Loucy (cell line): ENCODE measurements around the gene VAPB.

Experiments used
- H2AFZ ChIP-seq: fragments of 200-600 bp; sonication (generic); 2 replicates; pipeline ENCODE4 v1.6.0; 2016; ENCODE audit warnings: antibody characterized with exemption, mild to moderate bottlenecking, low read length, moderate library complexity
- H3F3A ChIP-seq: fragments of 200-600 bp; 2 replicates; pipeline ENCODE4 v1.6.0; 2016; ENCODE audit warnings: antibody characterized with exemption, low read depth, mild to moderate bottlenecking
- H3K27me3 ChIP-seq: fragments of 200-600 bp; sonication (generic); 2 replicates; pipeline ENCODE4 v1.6.1; 2014; ENCODE audit warnings: low read length, mild to moderate bottlenecking; ENCODE audit not compliant: insufficient read depth, poor library complexity, severe bottlenecking
- H3K36me3 ChIP-seq: fragments of 200-600 bp; sonication (generic); 2 replicates; pipeline ENCODE4 v1.6.1; 2016; ENCODE audit warnings: low read length; ENCODE audit not compliant: insufficient read depth
- H3K4me1 ChIP-seq: fragments of 200-600 bp; sonication (generic); 2 replicates; pipeline ENCODE4 v1.5.1; 2014; ENCODE audit warnings: low read length, mild to moderate bottlenecking; ENCODE audit not compliant: insufficient read depth, poor library complexity, severe bottlenecking
- H3K4me2 ChIP-seq: fragments of 200-600 bp; sonication (generic); 2 replicates; pipeline ENCODE4 v1.6.0; 2014; ENCODE audit warnings: antibody characterized with exemption, low read length, low read depth, mild to moderate bottlenecking; ENCODE audit not compliant: poor library complexity, severe bottlenecking
- H3K4me3 ChIP-seq: fragments of 200-600 bp; sonication (generic); 2 replicates; pipeline ENCODE4 v1.5.1; 2014; ENCODE audit warnings: low read length, mild to moderate bottlenecking, mixed read lengths; ENCODE audit not compliant: poor library complexity, severe bottlenecking
- H3K79me2 ChIP-seq: fragments of 200-600 bp; sonication (generic); 2 replicates; pipeline ENCODE4 v1.6.1; 2014; ENCODE audit warnings: low read length; ENCODE audit not compliant: insufficient read depth
- H3K9ac ChIP-seq: fragments of 200-600 bp; sonication (generic); 2 replicates; pipeline ENCODE4 v1.6.0; 2014; ENCODE audit warnings: mild to moderate bottlenecking, low read depth, low read length, moderate library complexity; ENCODE audit not compliant: poor library complexity, severe bottlenecking
- H3K9me2 ChIP-seq: fragments of 200-600 bp; sonication (generic); replicated peaks from 2 replicates; pipeline ENCODE4 v1.6.1; 2016; ENCODE audit warnings: low read depth, low read length, mixed read lengths
- H3K9me3 ChIP-seq: fragments of 200-600 bp; sonication (generic); 2 replicates; pipeline ENCODE4 v1.6.1; 2014; ENCODE audit warnings: mild to moderate bottlenecking, antibody characterized with exemption, low read length, low read depth; ENCODE audit not compliant: insufficient read depth
- H4K20me1 ChIP-seq: fragments of 200-600 bp; sonication (generic); 2 replicates; pipeline ENCODE4 v1.6.0; 2014; ENCODE audit warnings: antibody characterized with exemption, low read length, mild to moderate bottlenecking; ENCODE audit not compliant: insufficient read depth, poor library complexity, severe bottlenecking
- CTCF ChIP-seq: fragments of 200-600 bp; sonication (generic); conservative IDR thresholded peaks from 2 replicates; pipeline ENCODE4 v1.5.1; 2014; ENCODE audit warnings: mild to moderate bottlenecking, antibody characterized with exemption, low read length
- EZH2phosphoT487 ChIP-seq: fragments of 200-600 bp; IDR thresholded peaks from 2 replicates; pipeline ENCODE4 v1.6.1; 2018; ENCODE audit warnings: antibody characterized with exemption, mild to moderate bottlenecking, moderate library complexity, borderline replicate concordance

VAPB gene

GRCh38 chr20:58418949-58419748, 30.1 kb downstream of the VAPB start:
- Histone ChIP-seq H3K4me1 (peaks cover 8% of the 10 kb centered on the region), H3F3A (no peaks in the 10 kb centered on the region), H3K9me3 (no peaks in the 10 kb centered on the region), H3K9ac (no peak overlapping the region), H3K4me2 (no peak overlapping the region), H3K4me3 (no peak overlapping the region), H3K9me2 (no peaks in the 10 kb centered on the region), H3K27me3 (no peaks in the 10 kb centered on the region), H2AFZ (no peak overlapping the region), H3K36me3 (peaks cover 52% of the 10 kb centered on the region; the same call in 1 of the 2 replicates), H3K79me2 (peaks cover 77% of the 10 kb centered on the region), H4K20me1 (peaks cover 46% of the 10 kb centered on the region)
- no peak for TF ChIP-seq CTCF
- no peak for TF ChIP-seq EZH2phosphoT487

- no peak for TF ChIP-seq CTCF
- no peak for TF ChIP-seq EZH2phosphoT487
- H2AFZ ChIP-seq: no peak overlapping the region
- H3K9me3 ChIP-seq: no peaks in the 10 kb centered on the region
- peaks cover 8% of the 10 kb centered on the region for H3K4me1 ChIP-seq
- no peak overlapping the region for H3K4me2 ChIP-seq
- no peaks in the 10 kb centered on the region for H3K27me3 ChIP-seq
- peaks cover 63% of the 10 kb centered on the region; the same call in 1 of the 2 replicates for H3K36me3 ChIP-seq
- H3K79me2 ChIP-seq: peaks cover 80% of the 10 kb centered on the region
- H3K4me3 ChIP-seq: no peak overlapping the region
- H3K9ac ChIP-seq: no peak overlapping the region
- H3F3A ChIP-seq: no peaks in the 10 kb centered on the region
- peaks cover 40% of the 10 kb centered on the region for H4K20me1 ChIP-seq
- H3K9me2 ChIP-seq: no peaks in the 10 kb centered on the region
Observed at GRCh38 chr20:58420798-58421496, 31.9 kb downstream of the VAPB start.

- no peak overlapping the region for H2AFZ ChIP-seq
- H3K4me2 ChIP-seq: no peak overlapping the region
- H4K20me1 ChIP-seq: peaks cover 35% of the 10 kb centered on the region
- H3K4me1 ChIP-seq: peaks cover 5% of the 10 kb centered on the region
- H3K4me3 ChIP-seq: no peak overlapping the region
- TF ChIP-seq EZH2phosphoT487 (no peak), CTCF (no peak)
- no peaks in the 10 kb centered on the region for H3K9me2 ChIP-seq
- H3F3A ChIP-seq: no peaks in the 10 kb centered on the region
- H3K36me3 ChIP-seq: peaks cover 67% of the 10 kb centered on the region; the same call in 1 of the 2 replicates
- no peak overlapping the region for H3K9ac ChIP-seq
- H3K27me3 ChIP-seq: no peaks in the 10 kb centered on the region
- no peaks in the 10 kb centered on the region for H3K9me3 ChIP-seq
- peaks cover 80% of the 10 kb centered on the region for H3K79me2 ChIP-seq
Observed at GRCh38 chr20:58421497-58421850, 32.4 kb downstream of the VAPB start.
